ENCODE measurements around the gene SSU72. TPM values are rescaled to one million over a fixed set of nuclear protein-coding genes. Genes with fewer than 3 reads are reported as not detected.
"Not testable (repeated sequence)": the region's sequence is repeated elsewhere in the genome, so short reads cannot be mapped to it uniquely, and the experiment has no call there.

SSU72 gene
- total and polyA plus RNA-seq, 2 donors (not counting 3 experiments of a cell fraction or from before 2014, with no cell fraction given), result 85.9 to 129 TPM

DNA sequence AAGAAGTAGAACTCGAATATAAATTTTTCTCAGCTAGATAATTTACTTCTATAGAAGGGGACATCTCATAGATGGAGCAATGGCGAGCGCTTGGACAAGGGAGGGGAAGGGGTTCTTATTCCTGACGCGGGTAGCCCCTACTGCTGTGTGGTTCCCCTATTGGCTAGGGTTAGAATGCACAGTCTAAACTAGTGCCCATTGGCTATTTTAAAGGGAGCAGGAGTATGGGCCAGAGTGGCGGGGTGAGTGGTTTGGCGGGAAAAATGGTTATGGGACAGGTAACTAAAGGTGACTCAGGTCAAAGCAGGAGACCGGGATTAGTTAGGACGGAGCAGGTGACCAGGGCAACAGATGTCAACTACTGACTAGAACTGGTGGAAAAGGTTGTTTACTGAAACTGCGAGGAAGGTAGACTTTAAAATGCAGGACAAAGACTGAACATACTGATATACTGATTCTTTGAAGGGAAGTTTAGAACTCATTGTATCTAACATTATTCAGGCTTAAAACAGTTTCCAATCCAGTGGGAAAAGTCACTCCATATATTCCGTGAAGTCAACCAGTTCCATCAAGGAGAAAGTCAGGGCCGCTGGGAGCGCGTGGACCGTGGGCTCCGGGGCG lies 63.6 kb downstream of the SSU72 start:
- FAIRE-seq (no peak), DNase-seq (ENCODE audit: low read depth, low spot score) (no peak)
- H3K27ac ChIP-seq (ENCODE audit: insufficient read depth, low read depth, low read length), result peak overlapping the region; percentile 96
- H3K27me3 ChIP-seq (ENCODE audit: control insufficient read depth in 2 of 2, insufficient read depth in 2 of 2, low read length in 2 of 2), result no peaks in the 10 kb centered on the region
- POLR2A ChIA-PET, result interaction anchor here (0.7 to 0.9 kb wide), 2 partner anchors 29 to 111 kb away, joined by 3 to 4 read pairs; no protein-coding TSS in a partner anchor
- H3K4me1 ChIP-seq (ENCODE audit: control insufficient read depth, extremely low read depth, insufficient read depth, low read length), result peaks cover 4% of the 10 kb centered on the region
- H4K20me1 ChIP-seq (replicated peaks; ENCODE audit: control insufficient read depth, extremely low read depth, insufficient read depth, low read length), result no peaks in the 10 kb centered on the region
- peak overlapping the region; percentile 33 to 69 (median 61) for H3K4me3 ChIP-seq (replicated peaks in 1 of 3; ENCODE audit: insufficient read depth in 1 of 3, low read depth in 1 of 3, low read length in 3 of 3)
- CTCF ChIA-PET, result no interaction called here
- intact Hi-C loops (cut with micrococcal nuclease), result loop anchor here (5.0 kb wide), 1 partner anchor 106 kb away; the partner anchor contains the start of gene MIB2
- H3K79me2 ChIP-seq (ENCODE audit: control insufficient read depth, insufficient read depth, low read length), result peaks cover 21% of the 10 kb centered on the region
- H3K9me3 ChIP-seq (replicated peaks; ENCODE audit: control insufficient read depth, insufficient read depth, low read length), result no peaks in the 10 kb centered on the region
- H3K9ac ChIP-seq (replicated peaks; ENCODE audit: extremely low read depth, insufficient read depth, low read length), result peak overlapping the region; percentile 98
- no peaks in the 10 kb centered on the region for H3K36me3 ChIP-seq (ENCODE audit: control insufficient read depth in 2 of 2, extremely low read depth in 1 of 2, insufficient read depth in 2 of 2, low read length in 2 of 2)
- TF ChIP-seq EZH2 (IDR thresholded peaks at IDR 0.05; ENCODE audit: borderline replicate concordance, low read depth, low read length, severe bottlenecking) (no peak), MYC (IDR thresholded peaks at IDR 0.05; ENCODE audit: low read depth, low read length) (no peak), GATA2 (IDR thresholded peaks at IDR 0.05; ENCODE audit: insufficient read depth, insufficient read length, low read depth, low read length) (no peak), CTCF (IDR thresholded peaks at IDR 0.05; ENCODE audit: extremely low read depth in 1 of 2, insufficient read depth in 1 of 2, low read depth in 1 of 2, low read length in 2 of 2) (no peak), FOS (IDR thresholded peaks at IDR 0.05; ENCODE audit: borderline replicate concordance, insufficient read depth, low read length) (no peak), POLR2AphosphoS5 (IDR thresholded peaks at IDR 0.05; ENCODE audit: insufficient read depth, low read depth, low read length) (no peak), JUN (IDR thresholded peaks at IDR 0.05; ENCODE audit: borderline replicate concordance, insufficient read depth, insufficient read length, low read depth) (no peak), MAX (IDR thresholded peaks at IDR 0.05; ENCODE audit: insufficient read depth, insufficient read length) (no peak), POLR2A (IDR thresholded peaks at IDR 0.05; ENCODE audit: low read depth, low read length) (no peak)
- H3K9me1 ChIP-seq (replicated peaks; ENCODE audit: control insufficient read depth, extremely low read depth, insufficient read depth, low read length), result no peaks in the 10 kb centered on the region
- H2AFZ ChIP-seq (ENCODE audit: low read depth, low read length), result peak overlapping the region; percentile 91
- peak overlapping the region; percentile 86 for H3K4me2 ChIP-seq (ENCODE audit: insufficient read depth, low read length)
- dilution Hi-C loops (cut with MboI; ENCODE audit: extremely low pct_ligation_motif_present, low sequenced_read_pairs), result no loop called here
- TSS peak; percentile 93 for BruUV-seq (replicated peaks)

DNA sequence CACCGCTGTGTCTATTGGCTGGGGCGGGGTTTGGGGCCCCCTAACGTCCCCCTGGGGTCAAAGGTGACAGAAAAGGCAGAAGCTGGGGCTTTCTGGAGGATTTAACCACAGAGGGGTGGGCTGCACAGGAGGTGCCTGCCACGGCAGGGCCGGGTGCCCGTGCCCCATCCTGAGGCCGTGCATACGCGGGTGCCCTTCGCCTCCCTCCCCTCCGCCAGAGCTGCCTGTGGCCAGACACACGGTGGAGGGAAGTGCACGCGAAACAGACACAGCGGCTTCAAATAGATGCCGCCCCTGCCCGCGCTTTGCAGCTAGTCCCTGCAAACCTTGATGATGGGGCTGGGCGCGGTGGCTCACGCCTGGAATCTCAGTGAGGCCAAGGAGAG lies 65.2 kb downstream of the SSU72 start:
- H3K4me3 ChIP-seq (replicated peaks in 1 of 3; ENCODE audit: insufficient read depth in 1 of 3, low read depth in 1 of 3, low read length in 3 of 3); H3K4me2 ChIP-seq (ENCODE audit: insufficient read depth, low read length); H4K20me1 ChIP-seq (replicated peaks; ENCODE audit: control insufficient read depth, extremely low read depth, insufficient read depth, low read length); CTCF ChIA-PET; POLR2A ChIA-PET; FAIRE-seq; DNase-seq (ENCODE audit: low read depth, low spot score); BruUV-seq (replicated peaks); H3K9ac ChIP-seq (replicated peaks; ENCODE audit: extremely low read depth, insufficient read depth, low read length); H3K27ac ChIP-seq (ENCODE audit: insufficient read depth, low read depth, low read length); H3K27me3 ChIP-seq (ENCODE audit: control insufficient read depth in 2 of 2, insufficient read depth in 2 of 2, low read length in 2 of 2); intact Hi-C loops (cut with micrococcal nuclease); H3K4me1 ChIP-seq (ENCODE audit: control insufficient read depth, extremely low read depth, insufficient read depth, low read length); H2AFZ ChIP-seq (ENCODE audit: low read depth, low read length); dilution Hi-C loops (cut with MboI; ENCODE audit: extremely low pct_ligation_motif_present, low sequenced_read_pairs); H3K9me3 ChIP-seq (replicated peaks; ENCODE audit: control insufficient read depth, insufficient read depth, low read length); H3K9me1 ChIP-seq (replicated peaks; ENCODE audit: control insufficient read depth, extremely low read depth, insufficient read depth, low read length); H3K36me3 ChIP-seq (ENCODE audit: control insufficient read depth in 2 of 2, extremely low read depth in 1 of 2, insufficient read depth in 2 of 2, low read length in 2 of 2): not testable (repeated sequence)
- peaks cover 13% of the 10 kb centered on the region for H3K79me2 ChIP-seq (ENCODE audit: control insufficient read depth, insufficient read depth, low read length)
